RCC 7860 (cell line): Measurements from ENCODE around the gene C17orf75.
"Not testable (repeated sequence)": the region's sequence is repeated elsewhere in the genome, so short reads cannot be mapped to it uniquely, and the experiment has no call there.

Source experiments
- DNase-seq: peaks from one replicate; pipeline ENCODE4 v3.0.0-alpha.2; 2015; ENCODE audit warnings: low spot score
- FAIRE-seq: peaks from 2 replicates; lab custom pipeline; 2012; peaks lifted over from hg19 to GRCh38; lab: Jason Lieb, UNC

The C17orf75 gene

GRCh38 chr17:32345951-32346600 is 4.1 kb upstream of the C17orf75 start:
- no peak for FAIRE-seq
- no peak for DNase-seq

- DNase-seq (no peak), FAIRE-seq (no peak)
Measured at GRCh38 chr17:32342603-32343325, 791 bp upstream of the C17orf75 start.

GRCh38 chr17:32341141-32341856 is 674 bp downstream of the C17orf75 start:
- FAIRE-seq, result no peak
- DNase-seq, result peak; percentile 25

- DNase-seq, result peak; percentile 18
- no peak for FAIRE-seq
Measured at GRCh38 chr17:32335687-32336086, 6.3 kb downstream of the C17orf75 start.

- FAIRE-seq, result no peak
- DNase-seq, result no peak
Measured at GRCh38 chr17:32335046-32335445, 6.9 kb downstream of the C17orf75 start.

- FAIRE-seq (no peak), DNase-seq (no peak)
Measured at GRCh38 chr17:32333187-32333586, 8.8 kb downstream of the C17orf75 start.

- FAIRE-seq, result no peak
Measured at GRCh38 chr17:32331243-32332040, 10.5 kb downstream of the C17orf75 start.

GRCh38 chr17:32330147-32330546 is 11.8 kb downstream of the C17orf75 start:
- DNase-seq (no peak), FAIRE-seq (no peak)

More at GRCh38 chr17:32331243-32332040, 10.5 kb downstream of the C17orf75 start:
- no peak for DNase-seq

GRCh38 chr17:32327911-32328310 is 14.1 kb downstream of the C17orf75 start:
- no peak for FAIRE-seq
- no peak for DNase-seq

GRCh38 chr17:32323811-32324491 is 18.0 kb downstream of the C17orf75 start:
- peak; percentile 11 for FAIRE-seq
- DNase-seq, result peak; percentile 64

GRCh38 chr17:32323046-32323445 is 18.9 kb downstream of the C17orf75 start:
- FAIRE-seq, result no peak

GRCh38 chr17:32320847-32321246 is 21.1 kb downstream of the C17orf75 start:
- FAIRE-seq, result no peak
- DNase-seq, result no peak

More at GRCh38 chr17:32323046-32323445, 18.9 kb downstream of the C17orf75 start:
- DNase-seq, result no peak

- FAIRE-seq, DNase-seq: not testable (repeated sequence)
Measured at GRCh38 chr17:32320080-32320479, 21.9 kb downstream of the C17orf75 start.

- DNase-seq, result peak; percentile 44
- FAIRE-seq, result peak; percentile 25
Measured at GRCh38 chr17:32319548-32319905, 22.4 kb downstream of the C17orf75 start.

GRCh38 chr17:32318071-32318470 is 23.9 kb downstream of the C17orf75 start:
- no peak for DNase-seq
- FAIRE-seq, result no peak

GRCh38 chr17:32317353-32317752 is 24.6 kb downstream of the C17orf75 start:
- DNase-seq (no peak), FAIRE-seq (no peak)

- DNase-seq, FAIRE-seq: not testable (repeated sequence)
Measured at GRCh38 chr17:32316653-32317052, 25.3 kb downstream of the C17orf75 start.

- FAIRE-seq (no peak), DNase-seq (no peak)
Measured at GRCh38 chr17:32315171-32315570, 26.8 kb downstream of the C17orf75 start.

GRCh38 chr17:32314636-32315035 is 27.3 kb downstream of the C17orf75 start:
- no peak for DNase-seq
- no peak for FAIRE-seq

GRCh38 chr17:32311028-32311536 is 30.9 kb downstream of the C17orf75 start:
- no peak for FAIRE-seq
- no peak for DNase-seq
